K562 (cell line): ENCODE results near the gene MMUT. TPM values are rescaled to one million over a fixed set of nuclear protein-coding genes. Genes with fewer than 3 reads are reported as not detected.

Experiments
- ELK1 ChIP-seq: sonication (generic); formaldehyde crosslinking; IDR thresholded peaks from 2 replicates; pipeline ENCODE4 v1.8.1; 2022; ENCODE audit warnings: missing genetic modification reagents
- HNRNPK ChIP-seq: fragments of 200-400 bp; formaldehyde crosslinking; IDR thresholded peaks from one replicate; pipeline ENCODE4 v1.6.1; 2018; ENCODE audit warnings: mild to moderate bottlenecking, low read depth, low read length; ENCODE audit not compliant: poor library complexity, severe bottlenecking
- MGA ChIP-seq: fragments of 450-650 bp; IDR thresholded peaks from 2 replicates; pipeline ENCODE4 v1.6.1; 2016; ENCODE audit warnings: mild to moderate bottlenecking, moderate library complexity
- NFE2 ChIP-seq: IDR thresholded peaks from 2 replicates; pipeline ENCODE4 v1.6.1; 2014; ENCODE audit warnings: antibody characterized with exemption, low read depth
- SRSF7 ChIP-seq: fragments of 200-400 bp; formaldehyde crosslinking; optimal IDR thresholded peaks from 2 replicates; pipeline ENCODE3; 2017; ENCODE audit warnings: mild to moderate bottlenecking, low read depth, low read length
- THRAP3 ChIP-seq: fragments of 450-650 bp; IDR thresholded peaks from 2 replicates; pipeline ENCODE4 v1.6.1; 2016; ENCODE audit warnings: mild to moderate bottlenecking, inconsistent platforms, borderline replicate concordance
- XRCC3 ChIP-seq: fragments of 450-650 bp; IDR thresholded peaks from 2 replicates; pipeline ENCODE4 v1.6.1; 2017; ENCODE audit warnings: mild to moderate bottlenecking, moderate library complexity
- ZC3H4 ChIP-seq: sonication (generic); formaldehyde crosslinking; IDR thresholded peaks from 2 replicates; pipeline ENCODE4 v1.9.0; 2021; ENCODE audit warnings: missing genetic modification reagents, borderline replicate concordance
- ZNF197 ChIP-seq: fragments of 200-800 bp; sonication (Bioruptor generic); IDR thresholded peaks from 2 replicates; pipeline ENCODE4 v1.6.1; 2016; ENCODE audit warnings: low read depth, missing genetic modification characterization, missing compliant biosample characterization
- ZNF668 ChIP-seq: fragments of 250-450 bp; sonication (Bioruptor Pico); IDR thresholded peaks from 2 replicates; pipeline ENCODE4 v1.8.0; 2022; ENCODE audit warnings: mild to moderate bottlenecking, inconsistent platforms
- polyA plus RNA-seq, 8 experiments: library from polyadenylated mRNA; depleted of rRNA in 4 of 8; stranded (reverse) in 5 of 8; unstranded in 3 of 8; fragments of >200 nt; fragmentation: Nextera tagmentation in 2 of 8; fragmentation: Illumina TruSeq in 1 of 8; extraction: Ambion mirVana in 2 of 8; extraction: Trizol in 1 of 8; gene quantifications; 2 replicates each; pipeline versions ENCODE4 v1.2.1 to v1.2.3, GENCODE V29; 2011 to 2014; ENCODE audit warnings: inconsistent platforms in 1 of 8, missing spikeins in 1 of 8
- total RNA-seq, 7 experiments: library from RNA; depleted of rRNA in 6 of 7; stranded (reverse); fragments of >200 nt in 6 of 7; fragmentation: Illumina TruSeq in 2 of 7; extraction: Trizol in 2 of 7; gene quantifications; 2 replicates each; pipeline versions ENCODE4 v1.2.1 to v1.2.3, GENCODE V29; 2011 to 2021; ENCODE audit warnings: low replicate concordance in 1 of 7
- TF ChIP-seq, protein P1 (sequence below): fragments of 250-450 bp; sonication (Bioruptor Pico); IDR thresholded peaks from 2 replicates; pipeline ENCODE4 v1.9.0; 2021; ENCODE audit warnings: mild to moderate bottlenecking
- TF ChIP-seq, protein P2 (sequence below): fragments of 250-450 bp; sonication (Bioruptor Pico); IDR thresholded peaks from 2 replicates; pipeline ENCODE4 v1.8.0; 2022; ENCODE audit warnings: inconsistent platforms, mild to moderate bottlenecking, moderate library complexity, borderline replicate concordance

MMUT gene
- total and polyA plus RNA-seq, 9 of the 15 experiments (the other 6 are each of a cell fraction or from before 2014, with no cell fraction given) = 7.1 to 26.4 (median 16.0) TPM

DNA sequence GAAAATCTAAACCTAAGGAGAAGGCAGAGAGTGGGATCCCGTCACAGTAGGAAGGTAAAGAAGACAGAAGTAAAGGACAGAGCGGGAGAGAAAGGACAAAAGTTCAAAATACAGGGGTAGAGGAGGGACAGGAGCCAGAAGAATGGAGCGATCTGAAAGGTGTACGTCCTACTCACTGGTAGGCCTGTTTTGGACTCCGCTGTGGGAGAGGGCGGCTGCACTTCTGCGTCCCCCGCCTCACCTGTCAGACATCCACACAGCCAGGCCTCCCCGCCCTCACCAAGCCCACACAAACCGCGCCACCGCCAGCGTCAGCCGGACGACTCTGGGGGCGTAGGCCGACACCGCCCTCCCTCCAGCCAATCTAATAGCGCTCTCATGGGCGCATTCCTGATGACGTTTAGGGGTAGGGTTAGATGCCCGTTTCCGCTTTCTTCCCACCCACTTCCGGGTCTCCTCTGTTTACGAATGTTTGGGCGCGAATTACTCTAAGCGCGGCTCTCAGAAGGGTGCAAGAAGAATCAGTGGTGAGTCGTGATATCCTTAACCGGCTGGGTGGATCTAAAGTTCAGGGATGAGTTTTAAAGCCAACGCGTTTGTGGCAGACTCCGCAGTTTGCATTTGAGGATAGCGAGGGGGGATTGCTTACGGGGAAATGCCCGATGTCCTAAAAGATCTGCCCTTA is at the start of gene MMUT, which contains the start of gene CENPQ (continued):
- TF ChIP-seq, protein P1, sequence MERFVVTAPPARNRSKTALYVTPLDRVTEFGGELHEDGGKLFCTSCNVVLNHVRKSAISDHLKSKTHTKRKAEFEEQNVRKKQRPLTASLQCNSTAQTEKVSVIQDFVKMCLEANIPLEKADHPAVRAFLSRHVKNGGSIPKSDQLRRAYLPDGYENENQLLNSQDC (CRISPR knock-in tag) = no peak
- no peak for TF ChIP-seq XRCC3
- no peak for TF ChIP-seq ZNF668
- peak; percentile 37; the same call in 1 of the 2 replicates for TF ChIP-seq MGA
- TF ChIP-seq, protein P2, sequence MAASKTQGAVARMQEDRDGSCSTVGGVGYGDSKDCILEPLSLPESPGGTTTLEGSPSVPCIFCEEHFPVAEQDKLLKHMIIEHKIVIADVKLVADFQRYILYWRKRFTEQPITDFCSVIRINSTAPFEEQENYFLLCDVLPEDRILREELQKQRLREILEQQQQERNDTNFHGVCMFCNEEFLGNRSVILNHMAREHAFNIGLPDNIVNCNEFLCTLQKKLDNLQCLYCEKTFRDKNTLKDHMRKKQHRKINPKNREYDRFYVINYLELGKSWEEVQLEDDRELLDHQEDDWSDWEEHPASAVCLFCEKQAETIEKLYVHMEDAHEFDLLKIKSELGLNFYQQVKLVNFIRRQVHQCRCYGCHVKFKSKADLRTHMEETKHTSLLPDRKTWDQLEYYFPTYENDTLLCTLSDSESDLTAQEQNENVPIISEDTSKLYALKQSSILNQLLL (CRISPR knock-in tag) = no peak
- TF ChIP-seq NFE2 = peak; percentile 3; the same call in 1 of the 2 replicates
- no peak for TF ChIP-seq ZC3H4 (CRISPR knock-in tag)
- 0 out of 2 replicates have a peak, but pooled peaks have one; percentile 7 for TF ChIP-seq ZNF197 (CRISPR knock-in tag)
- TF ChIP-seq SRSF7 = no peak
- no peak for TF ChIP-seq HNRNPK
- 0 out of 2 replicates have a peak, but pooled peaks have one; percentile 17 for TF ChIP-seq THRAP3
- TF ChIP-seq ELK1 = no peak
